ENCODE results near the gene SYCE1L.
"Not testable (repeated sequence)": the region's sequence is repeated elsewhere in the genome, so short reads cannot be mapped to it uniquely, and the experiment has no call there.

The SYCE1L gene

GRCh38 chr16:77206533-77206932 is 7.3 kb downstream of the SYCE1L start:
- DNase-seq = no peak

- DNase-seq = no peak
These were observed 7.8 kb downstream of the SYCE1L start for GRCh38 chr16:77207030-77207429.

DNA sequence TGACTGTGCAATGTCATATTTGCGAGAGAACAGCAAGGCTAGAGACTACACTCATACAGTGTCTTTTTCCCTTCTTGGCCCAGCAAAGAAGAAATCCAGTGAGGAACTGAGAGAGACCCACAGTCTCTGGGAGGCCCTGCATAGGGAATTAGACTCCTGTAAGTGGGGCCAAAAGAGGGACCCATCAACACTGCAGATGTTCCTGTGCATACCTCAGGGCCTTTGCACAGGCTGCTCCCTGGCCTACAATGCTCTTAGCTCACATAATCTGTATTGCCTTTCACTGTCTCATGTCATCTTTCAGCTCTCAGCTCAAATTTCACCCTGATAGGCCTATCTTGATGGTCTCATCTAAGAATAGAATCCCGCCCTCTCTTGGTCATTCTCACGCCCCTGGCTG is 9.2 kb downstream of the SYCE1L start:
- no peak for DNase-seq

DNA sequence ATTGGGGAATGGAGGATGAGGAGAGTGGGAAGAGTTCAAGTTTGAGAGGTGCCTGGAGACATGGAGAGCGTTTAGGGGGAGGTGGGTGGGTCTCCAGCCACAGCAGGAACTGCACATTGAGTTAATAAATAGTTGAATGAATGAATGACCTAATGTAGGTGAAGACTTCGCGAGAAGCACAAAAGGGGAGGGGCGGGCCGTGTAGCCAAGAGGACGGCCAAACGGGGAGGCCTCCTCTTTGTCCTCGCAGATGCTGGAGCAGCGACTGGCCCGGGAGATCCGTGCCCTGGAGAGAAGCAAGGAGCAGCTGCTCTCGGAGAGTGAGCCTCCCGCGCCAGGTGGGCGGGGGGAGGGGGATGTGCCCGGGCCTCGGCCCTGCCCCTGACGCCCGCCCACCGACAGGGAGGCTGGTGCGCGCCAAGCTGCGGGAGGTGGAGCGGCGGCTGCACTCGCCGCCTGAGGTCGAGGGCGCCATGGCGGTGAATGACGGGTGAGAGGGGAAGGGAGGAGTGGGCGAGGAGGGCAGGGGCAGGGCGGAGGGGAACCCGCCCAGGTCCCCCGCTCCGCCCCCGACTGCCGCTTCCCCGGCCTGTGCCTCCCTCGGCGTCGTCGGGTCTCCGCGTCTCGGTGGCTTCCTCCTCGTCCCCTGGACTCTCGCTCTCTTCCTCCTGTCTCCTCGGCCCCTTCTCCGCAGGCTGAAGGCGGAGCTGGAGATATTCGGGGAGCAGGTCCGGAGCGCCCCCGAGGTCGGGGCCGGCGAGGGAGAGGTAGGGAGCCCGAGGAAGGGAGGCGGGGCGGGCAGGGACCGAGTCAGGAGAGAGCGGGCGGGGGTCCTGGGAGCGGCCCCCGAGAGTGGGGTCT is 12.9 kb downstream of the SYCE1L start:
- peak; percentile 37 to 43 for DNase-seq

DNA sequence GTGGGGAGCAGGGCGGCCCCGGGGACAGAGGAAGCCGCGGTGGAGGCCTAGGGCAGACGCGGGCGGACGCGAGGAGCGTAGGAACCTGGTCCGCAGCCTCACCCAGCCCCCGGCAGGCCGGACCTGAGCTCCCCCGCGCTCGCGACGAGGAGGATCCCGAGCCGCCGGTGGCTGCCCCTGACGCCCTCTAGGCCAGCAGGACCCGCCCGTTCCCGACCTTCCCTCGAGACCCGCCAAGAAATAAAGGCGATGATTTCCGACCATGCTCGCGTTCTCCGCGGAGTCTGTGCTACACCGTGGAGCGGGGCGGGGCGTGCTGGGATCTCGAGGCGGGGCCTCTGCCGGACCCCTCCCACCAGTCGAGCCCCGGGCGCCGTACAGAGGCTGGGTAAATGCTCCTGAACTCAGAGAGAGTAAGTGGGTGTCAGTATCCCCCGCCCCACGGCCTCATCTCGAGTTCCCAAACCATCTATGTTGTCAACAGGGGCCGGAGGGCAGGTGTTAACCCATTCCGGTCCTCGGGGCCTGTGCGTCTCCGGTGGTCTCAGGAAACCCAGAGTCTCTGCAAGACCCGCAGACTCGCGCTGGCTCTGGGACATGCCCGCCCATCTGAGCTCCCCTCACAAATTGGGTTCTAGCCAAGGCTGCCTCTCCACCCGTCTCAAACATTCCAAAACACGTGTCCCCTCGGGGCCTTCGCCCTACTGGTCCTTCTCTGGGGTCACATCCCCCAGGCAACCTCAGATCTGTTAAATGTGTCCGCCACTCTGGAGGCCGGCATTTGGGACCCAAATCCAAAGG is 13.7 kb downstream of the SYCE1L start:
- DNase-seq = peak; percentile 47 to 50

- no peak for DNase-seq
These were observed 14.4 kb downstream of the SYCE1L start for GRCh38 chr16:77213542-77214106.

- no peak for DNase-seq
These were observed 15.4 kb downstream of the SYCE1L start for GRCh38 chr16:77214411-77215138.

- no peak for DNase-seq
These were observed 20.2 kb downstream of the SYCE1L start for GRCh38 chr16:77219437-77219836.

GRCh38 chr16:77220427-77220826 is 21.2 kb downstream of the SYCE1L start:
- DNase-seq = no peak

DNA sequence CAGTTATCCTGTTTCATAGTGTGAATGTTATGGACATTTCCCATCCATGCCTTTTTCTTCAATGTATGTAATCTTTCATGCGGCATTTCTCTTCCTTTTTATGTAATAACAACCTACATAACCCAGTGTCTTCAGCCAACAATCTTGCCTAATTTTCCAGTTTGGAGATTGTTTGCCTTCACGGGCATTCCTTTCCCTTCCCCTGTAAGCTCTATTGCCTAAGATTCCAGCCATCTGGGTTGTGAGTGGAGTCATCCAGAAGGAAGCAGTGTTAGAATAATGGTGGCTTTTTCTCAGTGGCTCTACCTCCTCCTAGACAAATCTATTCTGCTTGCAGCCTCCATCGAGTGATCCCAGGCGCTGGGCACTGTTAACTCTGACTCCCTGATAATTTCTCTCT is 22.3 kb downstream of the SYCE1L start:
- DNase-seq = no peak

- DNase-seq = peak in 1 of 2 experiments; percentile 20
These were observed 24.0 kb downstream of the SYCE1L start for GRCh38 chr16:77223184-77223583.

DNA sequence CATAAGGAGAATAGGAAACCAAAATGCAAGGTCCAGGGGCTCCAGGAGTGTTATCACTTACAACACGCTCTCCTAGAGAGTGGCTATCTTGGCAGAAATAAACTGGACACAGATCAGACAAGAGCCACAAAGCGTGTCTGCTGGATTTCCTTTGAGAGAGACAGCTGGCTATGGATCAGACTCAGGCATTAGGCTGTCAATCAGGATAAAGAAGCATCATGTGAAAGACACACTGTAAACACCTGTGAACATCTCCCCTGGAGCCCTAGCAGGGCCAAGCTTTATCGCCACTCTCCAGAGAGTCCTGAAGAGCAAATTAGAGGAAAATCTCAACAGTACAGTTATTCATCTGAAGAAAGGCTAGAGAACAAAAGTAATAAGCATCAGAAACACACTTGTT is 26.0 kb downstream of the SYCE1L start:
- no peak for DNase-seq

DNA sequence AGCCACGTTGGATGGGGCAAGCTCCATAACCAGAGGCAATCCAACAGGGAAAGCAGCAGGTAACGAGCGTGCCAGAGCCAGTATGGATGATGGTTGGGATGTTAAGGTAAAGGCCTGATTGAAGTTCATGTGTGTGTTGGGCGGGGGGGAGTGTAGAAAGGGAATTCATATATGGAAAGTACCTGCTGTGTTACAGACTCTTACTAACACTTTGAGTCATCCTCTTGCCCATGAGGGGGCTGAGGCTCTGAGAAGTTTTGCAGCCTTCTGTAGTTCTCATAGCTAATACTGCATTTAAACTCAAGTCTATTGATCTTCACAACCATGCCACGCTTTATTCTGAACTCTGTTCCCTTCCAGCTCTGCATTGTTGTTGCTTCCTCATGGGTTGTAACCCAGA is 28.5 kb downstream of the SYCE1L start:
- DNase-seq = no peak

- no peak for DNase-seq
These were observed 31.8 kb downstream of the SYCE1L start for GRCh38 chr16:77231047-77231446.

GRCh38 chr16:77233799-77234519 is 34.8 kb downstream of the SYCE1L start:
- DNase-seq = no peak

GRCh38 chr16:77234611-77235010 is 35.4 kb downstream of the SYCE1L start:
- no peak for DNase-seq

DNA sequence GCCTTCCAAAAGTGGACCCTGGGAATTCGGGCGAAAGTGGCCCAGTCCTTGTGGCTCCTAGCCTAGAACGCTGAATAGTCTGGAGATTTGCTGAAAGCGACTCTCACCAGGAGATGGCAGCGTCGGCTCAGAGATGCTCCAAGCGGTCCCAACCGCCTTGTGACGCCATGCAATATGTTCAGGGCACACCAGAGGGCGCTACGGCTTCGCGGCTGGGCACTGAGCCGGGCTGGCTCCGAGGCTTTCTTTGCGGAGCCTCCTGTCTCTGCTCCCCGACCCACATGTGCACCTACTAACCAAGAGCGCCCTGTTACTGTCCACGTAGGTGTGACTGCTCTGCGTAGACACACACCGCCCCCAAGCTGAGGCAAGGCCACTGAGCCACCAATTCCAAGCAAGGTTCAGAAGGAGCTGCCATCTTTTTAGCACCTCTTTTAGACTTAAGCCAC is 36.9 kb downstream of the SYCE1L start:
- DNase-seq = peak; percentile 78 to 87

DNA sequence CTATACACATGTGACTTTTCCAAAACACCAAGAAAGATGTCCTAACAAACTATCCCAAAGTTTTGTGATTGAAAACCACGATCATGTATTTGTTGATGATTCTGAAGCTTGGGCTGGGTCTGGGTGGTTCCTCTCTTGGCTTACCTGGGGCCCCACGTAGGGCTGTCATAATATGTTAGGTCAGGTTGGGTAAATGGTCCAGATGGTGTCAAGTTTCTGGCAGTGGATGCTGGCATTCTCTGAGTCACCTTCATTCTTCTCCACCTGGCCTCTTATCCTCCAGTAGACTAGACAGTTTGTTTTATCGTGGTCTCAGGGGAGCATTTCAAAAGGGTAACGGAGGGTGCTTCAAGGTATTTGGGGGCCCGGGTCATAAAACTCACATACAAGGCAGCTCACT is 39.4 kb downstream of the SYCE1L start:
- DNase-seq = no peak

DNA sequence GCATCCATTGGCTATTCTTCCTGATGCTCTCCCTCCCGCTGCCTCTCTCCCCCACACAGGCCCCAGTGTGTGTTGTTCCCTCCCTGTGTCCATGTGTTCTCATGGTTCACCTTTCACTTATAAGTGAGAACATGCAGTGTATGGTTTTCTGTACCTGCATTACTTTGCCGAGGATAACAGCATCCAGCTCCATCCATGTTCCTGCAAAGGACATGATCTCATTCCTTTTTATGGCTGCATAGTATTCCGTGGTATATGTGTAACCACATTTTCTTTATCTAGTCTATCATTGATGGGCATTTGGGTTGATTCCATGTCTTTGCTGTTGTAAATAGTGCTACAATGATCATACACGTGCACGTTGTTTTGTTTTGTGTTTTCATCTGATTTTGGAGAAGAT is 43.3 kb downstream of the SYCE1L start:
- not testable (repeated sequence) for DNase-seq

GRCh38 chr16:77246150-77246549 is 46.9 kb downstream of the SYCE1L start:
- no peak for DNase-seq

DNA sequence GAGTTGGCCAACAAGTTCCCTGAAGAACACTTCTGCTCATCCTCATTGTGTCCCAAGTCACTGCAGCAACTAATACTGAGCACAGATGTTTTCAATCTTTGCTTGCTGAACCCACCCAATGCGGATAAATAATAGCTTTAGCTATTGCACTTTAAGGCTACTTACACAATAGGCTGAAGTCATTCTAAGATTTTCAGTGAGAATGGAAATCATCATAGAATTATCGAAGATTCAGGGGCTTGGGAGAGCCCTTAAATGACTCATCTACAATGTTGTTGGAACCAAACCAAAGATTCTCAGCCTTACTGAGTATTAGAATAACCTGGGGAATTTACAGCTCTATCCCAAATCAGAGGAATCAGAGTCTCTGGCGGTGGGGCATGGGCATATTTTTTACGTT is 51.2 kb downstream of the SYCE1L start:
- no peak for DNase-seq

Data from Kasumi-1 (cell line).